Measurements from ENCODE around the gene DMKN. TPM values are rescaled to one million over a fixed set of nuclear protein-coding genes. Genes with fewer than 3 reads are reported as not detected.

The DMKN gene
- total and polyA plus RNA-seq, 2 of the 8 experiments (the other 6 are each of a cell fraction or from before 2014, with no cell fraction given): 290 to 330 TPM

DNA sequence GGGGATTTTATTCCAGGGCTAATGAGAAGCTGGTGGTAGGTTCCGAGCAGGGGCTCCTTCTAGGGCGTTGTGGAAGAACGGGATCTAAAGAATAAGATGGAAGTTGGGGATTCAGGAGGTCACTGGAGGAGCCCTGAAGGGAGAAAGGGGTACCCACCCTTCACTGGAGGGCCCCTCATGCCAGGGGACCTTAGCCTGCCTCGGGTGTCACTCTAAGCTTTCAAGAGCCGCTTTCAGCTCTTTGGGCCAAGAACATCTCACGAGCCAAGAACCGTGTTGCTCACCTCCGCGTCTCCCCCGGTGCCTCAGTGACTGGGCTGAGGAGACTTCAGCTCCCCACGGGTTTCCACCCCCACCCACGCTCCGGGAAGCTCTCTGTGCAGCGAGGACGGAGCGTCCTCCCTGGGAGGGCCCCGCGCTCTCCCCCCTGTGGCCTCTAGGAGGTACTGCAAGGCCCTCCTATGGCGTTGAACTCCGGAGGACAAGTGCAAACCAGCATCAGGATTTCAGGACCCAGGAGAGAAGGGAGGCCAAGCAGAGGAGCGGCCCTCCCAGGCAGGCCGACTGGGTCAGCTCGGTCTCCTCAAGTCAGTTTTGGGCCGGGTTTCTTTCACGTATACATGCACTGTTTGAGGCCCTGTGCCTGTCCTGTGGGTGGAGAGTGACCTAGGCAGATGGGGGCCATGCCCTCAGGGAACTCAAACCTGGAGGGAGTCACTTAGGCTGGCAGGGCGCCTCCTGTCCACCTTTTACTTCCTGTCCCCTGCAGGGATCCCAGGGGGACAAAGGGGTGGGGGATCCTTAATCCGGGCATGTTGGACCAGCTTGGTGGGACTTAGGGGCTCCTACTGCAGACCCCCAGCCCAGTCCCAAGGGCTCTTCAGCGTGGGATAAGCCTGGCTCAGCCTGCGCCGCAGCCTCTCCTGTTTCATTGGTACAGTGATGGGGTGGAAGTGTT, 18.1 kb downstream of the DMKN start:
- no peak overlapping the region for H2BK15ac ChIP-seq (ENCODE audit: low read length)
- 48% methylated on average over 30 of the region's 30 CpGs; no CpG with 5 or more reads in 1 of the 2 experiments for WGBS, 2 experiments (ENCODE audit: extremely low coverage in 1 of 2, insufficient coverage in 1 of 2, insufficient read length in 1 of 2, insufficient replicate concordance in 2 of 2, low coverage in 1 of 2, low lambda C conversion rate in 2 of 2, missing lambda C conversion rate in 1 of 2)
- TF ChIP-seq GABPA (IDR thresholded peaks at IDR 0.05; ENCODE audit: borderline replicate concordance, insufficient read depth, low read length): 0 out of 2 replicates have a peak, but pooled peaks have one; percentile 26
- TF ChIP-seq HDAC2 (IDR thresholded peaks at IDR 0.05; ENCODE audit: borderline replicate concordance in 1 of 2, low read depth in 2 of 2, low read length in 2 of 2): peak in 1 of 2 experiments; percentile 75; a peak in 1 of 4 replicates
- no peak for TF ChIP-seq MAX (IDR thresholded peaks at IDR 0.05)
- no peak; a peak in 1 of 4 replicates for TF ChIP-seq SIN3A (conservative IDR thresholded peaks at IDR 0.05 in 1 of 2, IDR thresholded peaks at IDR 0.05 in 1 of 2; ENCODE audit: low read depth in 1 of 2, low read length in 2 of 2)
- peak; percentile 71; the same call in 1 of the 2 replicates for TF ChIP-seq TBP (IDR thresholded peaks at IDR 0.05; ENCODE audit: low read depth, low read length)
- TF ChIP-seq RAD21 (IDR thresholded peaks at IDR 0.05 in 1 of 2, conservative IDR thresholded peaks at IDR 0.05 in 1 of 2; ENCODE audit: low read depth in 2 of 2, low read length in 2 of 2): peak; percentile 67 to 78

More for the DNA sequence above, 18.1 kb downstream of the DMKN start:
- H3K9ac ChIP-seq (replicated peaks in 1 of 4; ENCODE audit: extremely low read depth in 1 of 4, low read depth in 3 of 4, low read length in 3 of 4): no peak overlapping the region
- peaks cover 0 to 5% (median 3%) of the 10 kb centered on the region in 4 experiments; a peak in 3 of 7 replicates for H3K4me1 ChIP-seq (replicated peaks in 1 of 4; ENCODE audit: control insufficient read depth in 3 of 4, insufficient read depth in 4 of 4, low read length in 3 of 4)
- no peak overlapping the region for H4K5ac ChIP-seq (ENCODE audit: insufficient read length, low read depth, low read length)
- H3K79me2 ChIP-seq (ENCODE audit: control insufficient read depth in 1 of 2, insufficient read depth in 2 of 2, low read length in 2 of 2): no peaks in the 10 kb centered on the region
- FAIRE-seq (peak; percentile 55), DNase-seq (ENCODE audit: low read depth in 1 of 2, low spot score in 2 of 2) (peak in 1 of 2 experiments; percentile 77)
- no peak overlapping the region for H2BK120ac ChIP-seq (replicated peaks; ENCODE audit: low read depth, low read length)
- peak overlapping the region; percentile 17; the same call in 1 of the 2 replicates for H4K8ac ChIP-seq (ENCODE audit: extremely low read depth, insufficient read depth, low read length)
- H2AK5ac ChIP-seq (ENCODE audit: low read depth, low read length): no peak overlapping the region
- H3K9me3 ChIP-seq (ENCODE audit: insufficient read depth in 2 of 2, low read depth in 1 of 2, low read length in 1 of 2): no peaks in the 10 kb centered on the region
- no peak overlapping the region for H3K4ac ChIP-seq (replicated peaks; ENCODE audit: insufficient read length, low read depth, low read length)
- ChIA-PET POLR2A (ENCODE audit: partially characterized antibody) (interaction anchor here (0.6 to 4.1 kb wide), 9 partner anchors 9 to 245 kb away, joined by 3 to 110 read pairs (median 3); partner anchors contain the start of gene HAUS5), CTCF (ENCODE audit: partially characterized antibody) (interaction anchor here (0.5 to 3.1 kb wide), 46 partner anchors 9 to 902 kb away, joined by 3 to 32 read pairs (median 4); partner anchors contain the start of genes CD22, DMKN and FFAR3)
- no peaks in the 10 kb centered on the region for H3K23me2 ChIP-seq (ENCODE audit: low read depth, low read length)
- H2BK20ac ChIP-seq (ENCODE audit: low read length): no peak overlapping the region
- H2BK5ac ChIP-seq (ENCODE audit: low read depth, low read length): peak overlapping the region; percentile 52
- no peak overlapping the region for H3K14ac ChIP-seq (ENCODE audit: insufficient read length)
- no peak overlapping the region for H2AFZ ChIP-seq (ENCODE audit: low read length)
- H3K18ac ChIP-seq (ENCODE audit: extremely low read depth, low read length): peak overlapping the region; percentile 19; the same call in 1 of the 2 replicates
- H3K56ac ChIP-seq (replicated peaks; ENCODE audit: insufficient read length, low read depth, low read length): no peak overlapping the region
- no peak overlapping the region for H3K4me3 ChIP-seq (ENCODE audit: extremely low read depth in 1 of 4, insufficient read depth in 2 of 4, low read depth in 3 of 4, low read length in 4 of 4)
- H3K4me2 ChIP-seq (ENCODE audit: insufficient read depth in 1 of 2, low read depth in 2 of 2, low read length in 2 of 2): peak overlapping the region in 1 of 2 experiments; percentile 56; a peak in 3 of 4 replicates
- no peaks in the 10 kb centered on the region; a peak in 1 of 7 replicates for H3K27me3 ChIP-seq (replicated peaks in 1 of 4; ENCODE audit: control insufficient read depth in 3 of 4, extremely low read depth in 1 of 4, insufficient read depth in 3 of 4, low read length in 3 of 4)
- no peak overlapping the region for H3K23ac ChIP-seq (ENCODE audit: insufficient read length)
- no peak overlapping the region for H2BK12ac ChIP-seq (ENCODE audit: low read depth, low read length)
- no peak overlapping the region for H4K91ac ChIP-seq (replicated peaks; ENCODE audit: insufficient read length, low read length)
- H4K20me1 ChIP-seq (replicated peaks in 1 of 2; ENCODE audit: control insufficient read depth in 1 of 2, insufficient read depth in 2 of 2, low read length in 2 of 2): peaks cover 2 to 9% of the 10 kb centered on the region in 2 experiments
- H3K36me3 ChIP-seq (ENCODE audit: control insufficient read depth in 2 of 4, insufficient read depth in 4 of 4, low read length in 3 of 4): peaks cover 5 to 24% (median 16%) of the 10 kb centered on the region in 4 experiments
- H3K79me1 ChIP-seq (ENCODE audit: low read depth, low read length): no peaks in the 10 kb centered on the region
- no peak overlapping the region for H3K27ac ChIP-seq (ENCODE audit: low read depth, low read length)

All from H1 (cell line).